Thoracic aorta (tissue), 2 donors: Measurements from ENCODE around the gene C1orf141. TPM values are rescaled to one million over a fixed set of nuclear protein-coding genes. Genes with fewer than 3 reads are reported as not detected.
"Not testable (repeated sequence)": the region's sequence is repeated elsewhere in the genome, so short reads cannot be mapped to it uniquely, and the experiment has no call there.

ENCODE experiments used
- ATAC-seq: fragments of 150-250 bp; one replicate; pipeline ENCODE4 v1.8.0; 2017; ENCODE audit warnings: low read depth; ENCODE audit not compliant: insufficient number of reproducible peaks, low FRiP score
- DNase-seq: peaks from one replicate; pipeline ENCODE4 v3.0.0-alpha.2; 2020; ENCODE audit warnings: low spot score
- H3K27ac ChIP-seq, 2 donors: fragments of 200-600 bp; sonication (generic); 1 replicate in 1 of 2; 2 replicates in 1 of 2; pipeline ENCODE4 v1.5.1; 2016; ENCODE audit warnings: mild to moderate bottlenecking in 2 of 2, moderate library complexity in 2 of 2
- H3K27me3 ChIP-seq: fragments of 200-600 bp; sonication (generic); replicated peaks from 2 replicates; pipeline ENCODE4 v1.6.0; 2016; ENCODE audit warnings: mild to moderate bottlenecking; ENCODE audit not compliant: insufficient read depth
- H3K36me3 ChIP-seq: fragments of 200-600 bp; sonication (generic); one replicate; pipeline ENCODE4 v1.5.1; 2016
- H3K4me1 ChIP-seq, 2 donors: fragments of 200-600 bp; sonication (generic); 1 replicate in 1 of 2; 2 replicates in 1 of 2; pipeline versions ENCODE4 v1.5.1 to v1.6.0; 2016; ENCODE audit warnings: low read depth in 2 of 2, mild to moderate bottlenecking in 1 of 2; ENCODE audit not compliant: control insufficient read depth in 1 of 2
- H3K4me3 ChIP-seq: fragments of 200-600 bp; sonication (generic); 2 replicates; pipeline ENCODE4 v1.5.1; 2016; ENCODE audit warnings: mild to moderate bottlenecking
- H3K9me3 ChIP-seq: fragments of 200-600 bp; sonication (generic); 2 replicates; pipeline ENCODE4 v1.5.1; 2016
- CTCF ChIP-seq: fragments of 200-600 bp; sonication (generic); IDR thresholded peaks from one replicate; pipeline ENCODE4 v1.5.1; 2019; ENCODE audit warnings: antibody characterized with exemption
- total RNA-seq, 2 donors: library from RNA; depleted of rRNA; stranded (reverse); fragments of >200 nt; gene quantifications; one replicate each; pipeline versions ENCODE4 v1.1.0 to v1.2.3, GENCODE V29; 2016

Gene C1orf141
- total RNA-seq, 2 donors from 2014 or later: not detected

- Histone ChIP-seq H3K27ac (no peak overlapping the region), H3K4me3 (no peak overlapping the region), H3K4me1 (no peaks in the 10 kb centered on the region), H3K9me3 (no peaks in the 10 kb centered on the region), H3K27me3 (no peaks in the 10 kb centered on the region), H3K36me3 (no peaks in the 10 kb centered on the region)
- DNase-seq: no peak
- TF ChIP-seq CTCF: peak; percentile 81
- peak; percentile 86 for ATAC-seq
These were observed 14.5 kb upstream of the C1orf141 start for GRCh38 chr1:67149179-67149770.

- DNase-seq (no peak), ATAC-seq (no peak)
- no peaks in the 10 kb centered on the region for H3K36me3 ChIP-seq
- no peak overlapping the region for H3K4me3 ChIP-seq
- H3K27me3 ChIP-seq: no peaks in the 10 kb centered on the region
- H3K4me1 ChIP-seq: no peaks in the 10 kb centered on the region
- no peak overlapping the region for H3K27ac ChIP-seq
- no peaks in the 10 kb centered on the region for H3K9me3 ChIP-seq
- no peak for TF ChIP-seq CTCF
These were observed 13.9 kb upstream of the C1orf141 start for GRCh38 chr1:67148516-67149178.

- not testable (repeated sequence) for H3K36me3 ChIP-seq, DNase-seq, H3K27ac ChIP-seq, H3K4me1 ChIP-seq, ATAC-seq, H3K4me3 ChIP-seq, H3K27me3 ChIP-seq, H3K9me3 ChIP-seq
These were observed 13.2 kb upstream of the C1orf141 start for GRCh38 chr1:67147973-67148372.

- Histone ChIP-seq H3K9me3 (no peaks in the 10 kb centered on the region), H3K4me1 (no peaks in the 10 kb centered on the region), H3K27ac (no peak overlapping the region), H3K36me3 (no peaks in the 10 kb centered on the region), H3K4me3 (no peak overlapping the region), H3K27me3 (no peaks in the 10 kb centered on the region)
- ATAC-seq: no peak
- no peak for TF ChIP-seq CTCF
- no peak for DNase-seq
These were observed 11.8 kb upstream of the C1orf141 start for GRCh38 chr1:67146539-67146938.

GRCh38 chr1:67146101-67146500 lies 11.3 kb upstream of the C1orf141 start:
- DNase-seq (no peak), ATAC-seq (no peak)
- Histone ChIP-seq H3K4me1 (no peaks in the 10 kb centered on the region), H3K27me3 (no peaks in the 10 kb centered on the region), H3K27ac (no peak overlapping the region), H3K36me3 (no peaks in the 10 kb centered on the region), H3K4me3 (no peak overlapping the region), H3K9me3 (no peaks in the 10 kb centered on the region)
- no peak for TF ChIP-seq CTCF
